ENCODE data around the gene MAD1L1. TPM values are rescaled to one million over a fixed set of nuclear protein-coding genes. Genes with fewer than 3 reads are reported as not detected.
A peak's percentile ranks its signal among the peaks of the same experiment; 100 is the strongest.

Gene MAD1L1
- total RNA-seq, 1 donor from 2014 or later, result 40.9 TPM

DNA sequence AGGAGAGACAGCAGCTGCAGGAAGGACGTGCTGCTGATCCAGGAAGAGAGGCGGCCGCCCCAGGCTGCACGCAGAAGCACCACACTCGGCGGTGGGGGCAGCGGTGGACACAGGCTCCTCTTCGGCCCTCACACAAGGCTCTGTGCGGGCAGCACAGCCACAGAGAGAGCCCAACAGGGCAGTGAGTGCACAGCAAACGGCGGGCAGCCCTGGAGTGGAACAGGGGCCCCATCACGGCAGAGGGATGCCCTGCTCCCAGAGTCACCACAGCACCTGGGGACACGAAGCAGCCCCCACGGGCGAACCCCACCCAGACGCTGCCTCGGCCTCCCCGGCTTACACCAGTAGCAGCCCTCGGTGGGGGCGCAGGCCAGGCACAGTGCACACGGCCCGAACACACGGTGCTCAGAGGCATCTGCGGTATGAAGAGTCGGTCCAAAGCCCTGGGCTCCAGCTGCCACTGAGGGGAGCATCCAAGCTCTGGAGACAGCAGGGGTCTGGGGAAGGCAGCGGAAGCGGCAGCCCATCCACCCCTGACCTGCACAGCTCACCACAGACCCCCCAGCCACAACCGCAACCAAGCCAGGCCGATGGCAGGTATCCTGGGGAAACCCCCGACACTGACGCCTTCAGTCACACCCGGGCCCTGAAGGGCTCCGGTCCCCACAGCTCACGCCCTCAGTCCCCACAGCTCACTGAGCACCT is 26.1 kb upstream of the MAD1L1 start:
- no peak for DNase-seq (ENCODE audit: low read depth)

DNA sequence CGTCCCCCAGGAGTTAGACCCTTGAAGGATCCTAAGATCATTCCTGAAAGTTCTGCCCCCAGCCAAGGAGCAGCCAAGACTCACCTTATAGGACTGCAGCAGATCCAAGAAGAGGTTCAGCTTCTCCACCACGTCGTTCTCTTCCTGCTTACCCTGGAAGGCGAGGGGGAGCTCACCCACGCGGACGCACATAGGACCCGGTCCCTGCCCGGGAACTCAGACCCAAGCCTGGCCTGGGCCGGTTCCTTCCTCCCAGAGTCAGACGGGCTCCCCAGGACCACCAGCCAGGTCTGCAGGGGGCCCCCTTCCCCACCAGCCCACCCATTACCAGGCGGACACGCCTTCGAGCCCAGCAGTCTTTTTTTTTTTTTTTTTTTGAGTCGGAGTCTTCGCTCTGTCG is 24.9 kb upstream of the MAD1L1 start:
- no peak for DNase-seq (ENCODE audit: low read depth)

DNA sequence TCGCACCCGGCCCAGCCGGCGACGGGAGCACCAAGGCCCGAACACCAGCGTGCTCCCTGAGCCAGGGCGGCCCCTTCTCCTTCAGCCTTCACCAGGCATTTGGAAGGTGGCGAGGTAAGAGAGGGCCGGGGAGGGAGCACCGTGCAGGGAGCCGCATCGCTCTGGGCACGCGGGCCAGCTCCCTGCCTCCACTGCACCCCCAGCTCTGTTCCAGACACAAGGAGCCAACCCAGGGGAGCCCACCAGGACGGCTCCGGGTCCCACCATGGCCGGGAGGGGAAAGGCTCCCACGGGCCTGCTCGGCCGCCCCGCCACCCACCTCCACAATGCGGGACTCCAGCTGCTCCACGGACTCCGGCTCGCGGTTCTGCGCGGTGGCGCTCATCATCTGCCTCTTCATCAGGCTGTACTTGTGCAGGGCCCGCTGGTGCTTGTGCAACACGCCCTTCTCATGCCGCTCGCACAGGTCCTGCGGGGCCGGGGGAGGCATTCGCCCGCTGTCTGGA is 24.4 kb upstream of the MAD1L1 start:
- DNase-seq (ENCODE audit: low read depth), result no peak

DNA sequence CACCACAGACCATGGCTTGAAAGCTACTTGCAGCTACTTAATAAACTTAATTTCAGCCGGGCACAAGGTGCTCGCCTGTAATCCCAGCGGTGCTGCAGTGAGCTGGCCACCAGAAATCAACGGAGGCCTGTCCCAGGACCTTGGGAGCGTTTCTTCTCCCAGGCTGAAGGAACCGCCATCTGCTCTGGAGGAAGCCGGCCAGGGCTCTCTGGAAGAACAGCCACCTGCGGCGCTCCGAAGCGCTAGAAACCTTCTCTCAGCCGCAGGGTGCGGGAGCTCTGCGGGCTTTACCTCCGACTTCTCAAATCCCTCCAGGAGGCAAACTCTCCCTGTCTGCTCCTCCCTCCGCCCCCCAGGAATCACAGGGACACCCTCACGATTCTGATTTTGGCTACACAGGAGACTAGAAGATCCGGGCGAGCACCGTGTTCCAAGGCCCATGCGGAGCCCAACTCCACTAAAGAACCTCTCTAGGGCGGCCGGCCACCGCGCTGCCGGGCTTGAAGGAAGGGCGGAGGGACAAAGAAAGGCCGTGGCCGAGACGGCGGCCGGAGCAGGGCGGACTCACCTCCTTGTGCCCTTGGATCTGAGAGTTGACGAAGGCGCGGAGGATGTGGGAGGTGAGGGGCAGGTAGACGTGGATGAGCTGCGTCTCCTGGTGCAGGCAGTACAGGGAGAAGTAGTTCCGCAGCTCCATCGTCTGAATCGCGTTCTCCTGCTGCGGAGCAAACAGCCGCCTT is 23.7 kb upstream of the MAD1L1 start:
- DNase-seq (ENCODE audit: low read depth), result no peak

DNA sequence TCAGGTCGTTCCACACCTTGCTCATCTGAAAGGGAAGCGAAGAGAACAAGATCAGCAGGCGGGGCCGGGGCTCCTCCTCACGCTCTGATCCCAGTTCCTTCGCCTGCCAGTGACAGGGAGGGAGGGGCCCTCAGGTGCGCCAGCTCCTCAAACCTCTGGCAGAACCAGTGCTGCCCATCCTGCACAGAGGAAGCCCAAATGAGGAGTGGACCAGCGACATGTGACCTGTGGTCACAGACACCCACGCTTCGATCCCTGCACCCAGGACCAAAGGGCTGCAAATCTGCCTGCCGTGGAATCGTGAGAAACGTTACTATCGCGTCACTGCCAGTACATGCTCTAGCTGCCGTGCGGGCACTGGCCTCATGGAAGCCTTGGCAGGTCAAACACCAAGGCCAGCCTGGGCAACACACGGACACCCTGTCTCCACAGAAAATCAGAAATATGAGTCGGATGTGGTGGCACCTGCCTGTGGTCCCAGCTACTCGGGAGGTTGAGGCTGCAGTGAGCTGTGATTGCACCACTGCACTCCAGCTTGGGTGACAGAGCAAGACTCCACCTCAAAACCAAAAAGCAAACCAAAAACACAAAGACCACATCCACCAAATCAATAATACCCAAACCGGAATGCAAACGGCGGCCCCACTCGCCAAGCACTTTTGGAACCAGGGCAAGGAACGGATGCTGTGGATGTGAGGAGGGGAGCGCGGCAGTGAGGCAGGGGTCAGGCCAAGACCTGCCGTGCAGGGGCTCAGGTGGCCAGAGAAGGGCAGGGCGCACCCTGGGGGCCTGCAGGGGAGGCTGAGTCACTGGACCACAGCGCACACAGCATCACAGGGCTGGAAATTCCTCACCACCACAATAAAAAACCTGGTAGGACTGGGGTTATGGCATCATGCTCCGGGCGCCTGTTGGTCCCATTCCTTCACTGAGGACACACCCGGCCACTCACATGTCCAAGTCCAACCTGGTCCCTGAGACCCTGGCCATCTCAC is 22.7 kb upstream of the MAD1L1 start:
- no peak for DNase-seq (ENCODE audit: low read depth)

DNA sequence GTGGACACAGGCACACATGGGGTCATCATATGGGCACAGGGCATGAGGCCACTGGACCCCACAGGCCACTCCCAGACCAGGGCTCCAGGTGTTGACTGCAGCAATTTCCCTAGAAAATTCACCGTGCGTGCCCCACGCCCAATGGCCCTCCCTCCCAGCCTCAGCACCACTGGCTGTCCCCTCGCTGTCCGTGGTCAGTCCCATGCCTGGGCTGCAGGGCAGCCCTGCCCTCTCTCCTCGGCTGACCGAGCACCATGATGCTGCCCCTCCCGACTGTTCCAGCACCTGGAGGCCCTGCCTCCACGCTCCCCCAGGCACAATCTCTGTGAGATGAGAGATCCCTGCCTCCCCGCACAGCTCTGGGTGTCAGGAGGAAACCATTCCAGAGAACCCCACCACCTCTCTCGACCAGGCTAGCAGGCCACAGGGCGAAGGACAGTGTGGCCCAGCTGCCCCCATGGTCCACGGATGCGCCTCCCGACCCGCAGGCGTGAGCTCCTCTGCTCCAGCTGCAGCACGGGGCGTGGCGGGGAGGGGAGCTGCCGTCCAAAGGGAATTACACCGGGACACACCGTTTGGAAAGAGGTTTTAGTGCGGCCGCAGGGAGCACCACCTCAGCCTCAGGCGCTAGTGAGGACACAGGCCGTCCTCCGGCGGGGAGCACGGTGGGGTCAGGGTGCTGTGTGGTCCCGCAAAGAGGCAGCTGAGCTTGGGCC is 21.8 kb upstream of the MAD1L1 start:
- DNase-seq (ENCODE audit: low read depth), result no peak

DNA sequence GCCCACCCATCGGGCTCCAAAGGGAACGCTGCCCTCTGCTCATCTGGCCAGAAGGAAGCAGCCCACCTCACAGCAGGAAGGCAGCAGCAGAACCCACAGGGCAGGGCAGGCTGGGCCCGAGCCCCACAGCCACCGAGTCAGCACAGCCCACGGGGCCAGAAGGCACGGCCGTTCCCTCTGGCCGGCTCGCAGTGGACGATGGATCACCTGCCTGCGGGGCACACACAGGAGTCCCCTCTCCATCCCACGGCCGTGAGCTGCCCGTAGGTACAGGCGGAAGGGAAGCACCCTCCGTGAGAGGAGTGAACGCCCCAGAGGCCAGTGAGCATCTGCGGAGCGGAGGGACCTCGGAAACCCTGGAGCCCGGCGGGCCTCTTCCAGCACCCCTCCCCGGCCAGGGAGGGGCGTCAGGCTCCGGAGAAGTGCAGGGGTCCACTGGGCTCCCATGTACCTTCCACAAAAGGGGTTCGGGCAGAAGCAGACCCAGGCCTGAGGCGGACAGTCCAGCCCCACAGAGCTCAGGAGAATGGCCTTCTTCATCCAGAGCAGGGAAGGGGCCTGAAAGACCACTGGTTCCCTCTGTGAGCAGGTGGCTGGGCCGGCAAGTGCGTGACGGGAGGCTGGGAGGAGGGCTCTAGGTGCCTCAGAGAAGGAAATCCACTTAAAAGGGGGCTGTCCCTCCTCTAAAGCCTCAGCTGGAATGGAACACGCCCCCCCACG is 20.9 kb upstream of the MAD1L1 start:
- DNase-seq (ENCODE audit: low read depth), result no peak

DNA sequence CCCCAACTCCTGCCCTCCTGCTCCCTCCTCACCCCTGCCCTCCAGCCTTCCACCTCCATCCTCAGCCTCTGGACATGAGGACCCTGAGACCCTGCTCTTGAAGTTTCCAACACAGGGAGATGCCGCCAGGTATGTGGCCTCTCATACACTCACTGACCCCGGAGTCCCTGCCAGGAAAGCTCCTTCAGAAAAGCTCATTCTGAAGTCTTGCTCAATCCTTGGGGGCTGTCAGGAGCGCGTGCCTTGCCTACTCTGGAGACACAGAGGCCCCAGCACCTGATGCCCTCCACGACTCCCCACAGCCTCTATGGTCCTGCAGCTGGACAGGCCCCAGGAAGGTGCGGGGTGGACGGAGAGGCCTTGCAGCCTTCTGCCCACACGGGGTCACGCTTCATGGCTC is 20.3 kb upstream of the MAD1L1 start:
- no peak for DNase-seq (ENCODE audit: low read depth)

DNA sequence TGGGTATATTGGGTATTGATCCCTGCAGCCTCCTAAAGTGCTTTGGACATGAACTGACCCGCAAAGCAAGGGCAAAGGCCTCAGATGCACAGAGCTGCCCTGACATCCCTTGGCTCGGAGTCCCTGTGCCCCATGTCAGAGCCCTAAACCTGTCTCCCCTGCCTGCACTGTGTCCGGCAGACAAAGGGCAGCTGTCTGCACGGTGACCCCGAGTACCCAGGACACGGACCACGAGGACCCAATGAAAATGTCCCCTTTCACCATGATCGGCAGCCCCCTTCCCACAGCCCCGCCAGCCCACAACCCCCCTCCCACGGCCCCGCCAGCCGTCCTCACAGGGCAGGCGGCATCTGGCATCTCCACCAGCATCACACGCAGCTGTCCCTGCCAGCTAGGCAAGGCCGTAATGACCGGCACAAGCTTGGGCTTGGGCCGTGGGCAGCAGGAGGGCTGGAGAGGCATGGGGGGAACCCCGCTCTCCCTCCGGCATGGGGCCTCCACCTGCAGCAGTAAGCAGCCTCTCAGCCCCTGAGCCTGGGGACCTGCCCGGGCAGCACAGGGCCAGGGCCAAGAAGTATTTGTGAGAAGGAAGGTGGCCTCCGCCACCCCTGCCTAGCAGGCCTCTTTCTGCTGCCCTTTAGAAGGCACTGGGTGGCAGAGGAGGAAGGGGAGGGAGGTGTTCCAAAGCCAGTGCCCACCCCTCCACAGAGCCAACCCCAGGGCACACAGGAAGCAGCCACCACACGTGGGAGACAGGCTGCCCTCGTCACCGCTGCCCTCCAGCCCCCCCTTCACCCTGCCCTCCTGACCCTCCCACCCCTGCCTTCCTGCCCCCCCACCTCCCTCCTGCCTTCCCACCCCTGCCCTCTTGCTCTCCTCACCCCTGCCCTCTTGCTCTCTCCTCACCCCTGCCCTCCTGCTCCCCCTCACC is 19.4 kb upstream of the MAD1L1 start:
- peak; percentile 70 for DNase-seq (ENCODE audit: low read depth)

DNA sequence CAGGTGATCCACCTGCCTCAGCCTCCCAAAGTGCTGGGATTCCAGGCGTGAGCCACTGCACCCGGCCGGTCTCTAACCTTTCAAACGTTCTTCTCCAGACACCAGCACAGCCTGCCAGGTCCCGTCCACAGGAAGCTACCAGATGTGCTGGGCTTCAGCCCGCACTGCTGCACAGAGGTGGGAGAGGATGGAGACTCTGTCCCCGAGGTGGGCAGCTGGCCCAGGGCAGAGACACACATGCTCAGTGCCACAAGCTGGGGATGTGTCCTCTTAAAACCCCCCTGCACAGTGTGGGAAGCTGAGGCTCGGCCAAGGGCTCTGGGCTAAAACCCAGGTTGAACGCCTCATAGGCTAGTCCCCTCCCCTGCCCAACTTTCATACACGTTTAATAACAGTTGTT is 18.6 kb upstream of the MAD1L1 start:
- DNase-seq (ENCODE audit: low read depth), result no peak

DNA sequence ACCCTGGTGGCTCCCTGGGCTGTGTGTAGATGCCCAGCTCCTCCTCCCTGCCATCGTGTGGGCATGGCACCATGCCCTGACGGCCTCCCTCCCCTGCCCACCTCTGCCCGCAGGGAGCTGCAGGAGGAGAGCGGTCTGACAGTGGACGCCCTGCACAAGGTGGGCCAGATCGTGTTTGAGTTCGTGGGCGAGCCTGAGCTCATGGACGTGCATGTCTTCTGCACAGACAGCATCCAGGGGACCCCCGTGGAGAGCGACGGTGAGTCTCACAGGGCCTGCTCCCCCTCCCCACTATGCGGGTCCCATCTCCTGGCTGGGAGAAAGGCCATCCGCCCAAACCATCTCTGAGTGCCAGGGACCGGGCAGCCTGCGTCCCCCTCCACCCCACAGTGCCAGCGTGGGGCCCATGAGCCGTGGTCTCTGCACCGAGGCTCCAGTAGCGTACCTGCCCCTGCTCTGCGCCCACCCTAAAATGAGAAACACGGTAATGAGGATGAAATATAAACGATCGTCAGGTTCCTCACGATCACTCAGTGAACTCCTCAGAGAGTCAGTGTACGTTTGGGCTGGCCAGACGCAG is 17.1 kb upstream of the MAD1L1 start:
- no peak for DNase-seq (ENCODE audit: low read depth)

DNA sequence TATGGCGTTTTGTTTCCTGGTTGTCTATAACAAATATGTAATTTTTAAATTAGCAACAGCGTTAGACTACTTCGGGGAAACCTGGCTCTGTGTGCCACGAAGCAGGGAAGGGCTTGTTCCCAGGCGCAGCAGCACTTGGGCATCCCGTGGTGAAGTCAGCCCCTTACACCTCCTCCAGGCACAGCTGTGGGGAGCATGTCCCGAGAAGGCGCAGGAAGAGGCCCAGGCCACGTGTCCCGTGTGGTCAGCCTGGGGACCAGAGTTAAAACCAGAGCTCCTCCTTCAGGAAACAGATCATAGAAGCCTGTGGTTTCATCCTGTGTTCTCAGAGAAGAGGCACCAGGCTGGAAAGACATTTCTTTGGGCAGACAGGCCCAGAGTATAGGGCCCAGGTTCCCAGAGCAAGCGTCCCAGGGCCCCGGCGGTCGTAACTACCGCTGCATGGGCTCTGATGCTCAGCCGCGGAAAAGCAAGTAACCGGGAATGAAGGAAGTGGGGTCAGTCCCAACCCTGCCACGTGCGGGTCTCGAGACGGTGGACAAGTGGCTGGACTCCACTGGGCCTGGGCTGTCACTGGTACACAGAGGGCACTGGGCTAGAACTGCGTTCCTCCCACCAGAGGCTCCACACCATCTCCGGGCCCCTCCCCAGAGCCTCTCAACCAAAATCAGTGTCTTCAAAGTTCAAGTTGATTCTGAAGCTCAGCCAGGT is 16.4 kb upstream of the MAD1L1 start:
- peak; percentile 99 for DNase-seq (ENCODE audit: low read depth)

DNA sequence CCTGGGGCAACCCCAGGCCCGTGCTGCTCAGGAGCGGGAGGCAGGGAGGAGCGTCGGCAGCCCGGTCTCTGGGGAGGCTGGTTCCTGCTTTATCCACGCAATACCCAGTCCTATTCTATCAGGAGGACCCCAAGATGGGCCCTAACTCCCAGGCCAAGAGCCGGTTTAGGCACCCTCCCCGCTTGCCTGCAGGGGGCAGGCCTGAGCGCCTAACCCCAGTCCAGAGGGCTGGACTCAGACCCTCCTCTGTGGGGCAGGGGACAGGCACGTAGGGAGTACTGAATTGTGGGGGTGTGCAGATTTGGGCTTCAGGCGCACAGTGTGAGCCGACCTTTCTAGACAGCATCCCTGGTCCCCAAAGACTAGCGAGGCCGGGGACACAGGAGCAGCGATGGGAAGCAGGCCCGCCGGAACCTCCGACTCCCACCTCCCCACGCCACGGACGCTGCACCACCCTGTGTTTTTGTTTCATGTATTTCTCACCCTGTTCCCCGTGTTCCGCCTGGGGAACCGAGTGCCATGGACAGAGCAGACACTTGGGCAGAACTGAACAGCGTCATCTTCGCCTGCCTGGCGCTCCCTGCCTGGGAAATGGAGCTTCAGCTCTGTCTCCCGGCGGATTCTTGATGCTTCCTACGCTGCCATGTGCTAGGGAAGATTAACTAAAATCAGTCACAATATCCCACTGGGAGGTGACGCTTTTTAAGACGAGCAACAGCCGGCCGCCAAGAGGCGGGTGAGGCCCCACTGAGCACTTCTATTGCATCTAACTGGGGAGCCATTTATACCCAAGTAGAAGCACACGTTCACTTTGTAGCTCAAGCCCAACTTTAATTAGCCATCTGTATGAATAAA is 14.6 kb upstream of the MAD1L1 start:
- no peak for DNase-seq (ENCODE audit: low read depth)

DNA sequence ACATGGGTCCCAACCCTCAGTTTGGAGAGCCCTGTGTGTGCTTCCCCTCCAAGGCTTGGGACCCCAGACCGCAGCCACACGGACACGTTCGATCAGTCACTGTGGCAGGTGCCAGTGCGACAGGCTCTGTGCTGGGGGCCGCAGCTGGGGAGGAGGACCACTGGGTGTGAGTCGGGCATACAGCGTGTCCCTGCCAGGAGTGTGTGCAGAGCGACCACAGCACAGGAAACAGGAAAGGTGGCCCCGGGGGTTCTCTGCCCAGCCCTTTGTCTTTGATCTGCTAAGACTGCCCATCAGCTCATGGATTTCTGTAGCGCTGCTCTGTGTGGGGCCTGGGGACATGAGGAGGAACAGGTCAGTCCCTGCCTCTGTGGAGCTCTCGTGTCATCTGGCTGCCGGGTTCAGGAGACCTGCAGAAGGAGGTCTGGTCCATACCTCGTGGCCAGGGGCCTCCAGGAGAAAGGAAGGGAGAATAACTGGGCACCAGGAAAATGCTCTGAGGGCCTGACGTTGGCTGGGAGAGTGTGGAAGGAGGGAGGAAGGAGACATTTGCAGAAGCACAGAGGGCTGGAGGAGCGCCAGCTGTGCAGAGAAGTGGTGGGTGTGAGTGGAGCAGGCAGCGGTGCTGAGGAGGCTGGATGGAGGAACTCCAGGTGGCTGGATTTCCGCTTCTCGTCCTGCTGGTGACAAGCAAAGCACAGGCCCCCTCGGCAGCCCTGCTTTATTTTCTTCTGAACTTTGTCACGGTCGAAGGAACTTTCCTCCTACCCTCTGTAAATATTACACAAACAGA is 13.3 kb upstream of the MAD1L1 start:
- no peak for DNase-seq (ENCODE audit: low read depth)

DNA sequence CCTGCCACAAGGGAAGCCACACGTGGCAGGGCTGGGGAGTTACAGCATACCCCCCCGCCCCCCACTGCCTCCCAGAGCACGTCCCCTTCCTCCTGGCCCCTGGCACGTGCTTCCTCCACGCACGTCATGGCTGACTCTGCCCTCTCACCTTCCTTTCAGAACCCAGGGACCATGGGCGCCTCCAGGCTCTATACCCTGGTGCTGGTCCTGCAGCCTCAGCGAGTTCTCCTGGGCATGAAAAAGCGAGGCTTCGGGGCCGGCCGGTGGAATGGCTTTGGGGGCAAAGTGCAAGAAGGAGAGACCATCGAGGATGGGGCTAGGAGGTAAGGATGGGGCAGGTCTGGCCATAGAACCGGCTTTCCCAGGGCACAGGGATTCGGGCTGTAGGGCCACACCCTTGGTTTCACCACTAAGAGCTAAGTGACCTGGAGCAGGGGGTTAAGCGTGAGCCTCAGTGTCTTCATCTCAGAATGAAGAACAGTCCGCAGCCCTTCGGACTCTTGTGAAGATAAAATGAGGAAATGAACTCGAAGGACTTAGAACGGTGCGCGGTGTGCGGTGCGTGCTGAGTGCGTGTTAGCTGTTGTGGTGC is 11.8 kb upstream of the MAD1L1 start:
- no peak for DNase-seq (ENCODE audit: low read depth)

DNA sequence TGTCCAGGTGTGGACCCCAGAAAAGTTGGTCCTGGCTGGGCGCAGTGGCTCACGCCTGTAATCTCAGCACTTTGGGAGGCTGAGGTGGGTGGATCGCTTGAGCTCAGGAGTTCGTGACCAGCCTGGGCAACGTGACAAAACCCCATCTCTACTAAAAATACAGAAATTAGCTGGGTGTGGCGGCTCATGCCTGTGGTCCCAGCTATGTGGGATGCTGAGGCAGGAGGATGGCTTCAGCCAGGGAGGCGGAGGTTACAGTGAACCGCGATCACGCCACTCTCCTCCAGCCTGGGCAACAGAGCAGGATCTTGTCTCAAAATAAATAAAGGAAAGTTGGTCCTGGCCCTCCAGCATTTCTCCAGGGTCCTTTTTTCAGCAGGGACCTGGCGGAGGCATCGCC is 10.7 kb upstream of the MAD1L1 start:
- DNase-seq (ENCODE audit: low read depth), result no peak
